ENCODE data around the gene HCAR3. TPM values are rescaled to one million over a fixed set of nuclear protein-coding genes. Genes with fewer than 3 reads are reported as not detected.

The HCAR3 gene
- total and polyA plus RNA-seq, 2 experiments from 2014 or later: not detected

DNA sequence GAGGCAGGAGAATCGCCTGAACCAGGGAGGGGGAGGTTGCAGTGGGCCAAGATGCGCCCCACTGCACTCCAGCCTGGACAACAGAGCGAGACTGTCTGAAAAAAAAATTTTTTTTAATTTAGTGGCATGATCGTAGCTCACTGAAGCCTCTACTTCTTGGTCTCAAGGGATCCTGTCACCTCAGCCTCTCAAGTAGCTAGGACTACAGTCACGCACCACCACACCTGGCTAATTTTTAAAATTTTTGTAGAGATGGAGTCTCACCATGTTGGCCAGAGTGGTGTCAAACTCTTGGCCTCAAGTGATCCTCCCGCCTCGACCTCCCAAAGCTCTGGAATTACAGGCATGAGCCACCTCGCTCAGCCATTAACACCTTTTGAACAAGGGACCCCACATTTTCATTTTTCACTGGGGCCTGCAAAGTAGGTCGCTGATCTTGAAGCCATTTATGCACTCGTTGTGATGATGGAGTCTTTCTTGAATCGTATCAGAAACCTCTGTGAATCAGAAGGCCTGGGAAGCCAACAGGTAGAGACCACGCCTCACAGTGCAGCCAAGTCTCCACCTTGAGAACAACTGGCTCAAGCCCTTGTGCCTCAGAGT, 8.1 kb upstream of the HCAR3 start:
- H3K27me3 ChIP-seq (ENCODE audit: insufficient read depth): no peaks in the 10 kb centered on the region
- H3K4me3 ChIP-seq: no peak overlapping the region
- no peaks in the 10 kb centered on the region for H3F3A ChIP-seq (replicated peaks; ENCODE audit: low read depth)
- H3K36me3 ChIP-seq (ENCODE audit: insufficient read depth): no peaks in the 10 kb centered on the region
- Mint-ChIP-seq H3K27me3 (ENCODE audit: insufficient read depth, low read depth, poor library complexity) (no peaks in the 10 kb centered on the region), H3K27ac (no peak overlapping the region), H3K36me3 (ENCODE audit: low read depth) (no peaks in the 10 kb centered on the region), H3K4me1 (peaks cover 8% of the 10 kb centered on the region), H3K4me3 (no peak overlapping the region), H3K9me3 (no peaks in the 10 kb centered on the region)
- H2AFZ ChIP-seq: no peak overlapping the region; the same call in 1 of the 2 replicates
- H3K9me2 ChIP-seq (ENCODE audit: insufficient read depth): no peaks in the 10 kb centered on the region
- H3K27ac ChIP-seq (ENCODE audit: low read depth): no peak overlapping the region
- no peaks in the 10 kb centered on the region for H3K79me2 ChIP-seq (replicated peaks; ENCODE audit: insufficient read depth)
- H3K4me1 ChIP-seq (ENCODE audit: insufficient read depth): no peaks in the 10 kb centered on the region
- DNase-seq (ENCODE audit: low spot score) (no peak), ATAC-seq (no peak)
- TF ChIP-seq, protein P1, sequence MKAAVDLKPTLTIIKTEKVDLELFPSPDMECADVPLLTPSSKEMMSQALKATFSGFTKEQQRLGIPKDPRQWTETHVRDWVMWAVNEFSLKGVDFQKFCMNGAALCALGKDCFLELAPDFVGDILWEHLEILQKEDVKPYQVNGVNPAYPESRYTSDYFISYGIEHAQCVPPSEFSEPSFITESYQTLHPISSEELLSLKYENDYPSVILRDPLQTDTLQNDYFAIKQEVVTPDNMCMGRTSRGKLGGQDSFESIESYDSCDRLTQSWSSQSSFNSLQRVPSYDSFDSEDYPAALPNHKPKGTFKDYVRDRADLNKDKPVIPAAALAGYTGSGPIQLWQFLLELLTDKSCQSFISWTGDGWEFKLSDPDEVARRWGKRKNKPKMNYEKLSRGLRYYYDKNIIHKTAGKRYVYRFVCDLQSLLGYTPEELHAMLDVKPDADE (IDR thresholded peaks at IDR 0.05): no peak
- TF ChIP-seq EZH2phosphoT487 (IDR thresholded peaks at IDR 0.05; ENCODE audit: unreplicated experiment) (no peak), CREB1 (CRISPR knock-in tag; IDR thresholded peaks at IDR 0.05; ENCODE audit: low read depth) (no peak), STAT1 (IDR thresholded peaks at IDR 0.05; ENCODE audit: unreplicated experiment) (no peak), POLR2AphosphoS5 (IDR thresholded peaks at IDR 0.05; ENCODE audit: low read depth) (no peak)
- TF ChIP-seq, protein P2, sequence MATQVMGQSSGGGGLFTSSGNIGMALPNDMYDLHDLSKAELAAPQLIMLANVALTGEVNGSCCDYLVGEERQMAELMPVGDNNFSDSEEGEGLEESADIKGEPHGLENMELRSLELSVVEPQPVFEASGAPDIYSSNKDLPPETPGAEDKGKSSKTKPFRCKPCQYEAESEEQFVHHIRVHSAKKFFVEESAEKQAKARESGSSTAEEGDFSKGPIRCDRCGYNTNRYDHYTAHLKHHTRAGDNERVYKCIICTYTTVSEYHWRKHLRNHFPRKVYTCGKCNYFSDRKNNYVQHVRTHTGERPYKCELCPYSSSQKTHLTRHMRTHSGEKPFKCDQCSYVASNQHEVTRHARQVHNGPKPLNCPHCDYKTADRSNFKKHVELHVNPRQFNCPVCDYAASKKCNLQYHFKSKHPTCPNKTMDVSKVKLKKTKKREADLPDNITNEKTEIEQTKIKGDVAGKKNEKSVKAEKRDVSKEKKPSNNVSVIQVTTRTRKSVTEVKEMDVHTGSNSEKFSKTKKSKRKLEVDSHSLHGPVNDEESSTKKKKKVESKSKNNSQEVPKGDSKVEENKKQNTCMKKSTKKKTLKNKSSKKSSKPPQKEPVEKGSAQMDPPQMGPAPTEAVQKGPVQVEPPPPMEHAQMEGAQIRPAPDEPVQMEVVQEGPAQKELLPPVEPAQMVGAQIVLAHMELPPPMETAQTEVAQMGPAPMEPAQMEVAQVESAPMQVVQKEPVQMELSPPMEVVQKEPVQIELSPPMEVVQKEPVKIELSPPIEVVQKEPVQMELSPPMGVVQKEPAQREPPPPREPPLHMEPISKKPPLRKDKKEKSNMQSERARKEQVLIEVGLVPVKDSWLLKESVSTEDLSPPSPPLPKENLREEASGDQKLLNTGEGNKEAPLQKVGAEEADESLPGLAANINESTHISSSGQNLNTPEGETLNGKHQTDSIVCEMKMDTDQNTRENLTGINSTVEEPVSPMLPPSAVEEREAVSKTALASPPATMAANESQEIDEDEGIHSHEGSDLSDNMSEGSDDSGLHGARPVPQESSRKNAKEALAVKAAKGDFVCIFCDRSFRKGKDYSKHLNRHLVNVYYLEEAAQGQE (IDR thresholded peaks at IDR 0.05; ENCODE audit: unreplicated experiment): no peak
- H4K20me1 ChIP-seq (replicated peaks; ENCODE audit: insufficient read depth): no peaks in the 10 kb centered on the region
- no peak overlapping the region for H3K4me2 ChIP-seq

- Mint-ChIP-seq H3K36me3 (ENCODE audit: low read depth) (no peaks in the 10 kb centered on the region), H3K4me3 (no peak overlapping the region), H3K27me3 (ENCODE audit: insufficient read depth, low read depth, poor library complexity) (peaks cover 3% of the 10 kb centered on the region), H3K4me1 (peaks cover 8% of the 10 kb centered on the region), H3K27ac (no peak overlapping the region), H3K9me3 (no peaks in the 10 kb centered on the region)
- H3K9me2 ChIP-seq (ENCODE audit: insufficient read depth): no peaks in the 10 kb centered on the region
- H3K4me1 ChIP-seq (ENCODE audit: insufficient read depth): no peaks in the 10 kb centered on the region
- H3F3A ChIP-seq (replicated peaks; ENCODE audit: low read depth): no peaks in the 10 kb centered on the region
- H3K4me3 ChIP-seq: no peak overlapping the region
- H4K20me1 ChIP-seq (replicated peaks; ENCODE audit: insufficient read depth): no peaks in the 10 kb centered on the region
- no peak for ATAC-seq
- no peak overlapping the region for H3K4me2 ChIP-seq
- no peaks in the 10 kb centered on the region for H3K27me3 ChIP-seq (ENCODE audit: insufficient read depth)
- DNase-seq (ENCODE audit: low spot score): no peak
- H3K79me2 ChIP-seq (replicated peaks; ENCODE audit: insufficient read depth): no peaks in the 10 kb centered on the region
- no peak overlapping the region for H3K27ac ChIP-seq (ENCODE audit: low read depth)
- H3K36me3 ChIP-seq (ENCODE audit: insufficient read depth): no peaks in the 10 kb centered on the region
- no peak overlapping the region for H2AFZ ChIP-seq
- TF ChIP-seq, protein P2 (IDR thresholded peaks at IDR 0.05; ENCODE audit: unreplicated experiment): no peak
- TF ChIP-seq NANOG (IDR thresholded peaks at IDR 0.05; ENCODE audit: borderline replicate concordance) (no peak), JUNB (IDR thresholded peaks at IDR 0.05; ENCODE audit: unreplicated experiment) (no peak), POLR2AphosphoS5 (IDR thresholded peaks at IDR 0.05; ENCODE audit: low read depth) (no peak), ZNF331 (CRISPR knock-in tag; IDR thresholded peaks at IDR 0.05; ENCODE audit: low read depth) (no peak)
- TF ChIP-seq, protein P1 (IDR thresholded peaks at IDR 0.05): no peak
These were observed 5.8 kb upstream of the HCAR3 start for GRCh38 chr12:122722387-122722786.
